Gastrocnemius medialis (tissue), 4 donors: Measurements from ENCODE around the gene ROBO1.

Source experiments
- POLR2A ChIP-seq, 2 donors: fragments of 450-650 bp; IDR thresholded peaks; one replicate each; pipeline ENCODE4 v1.6.1; 2017; ENCODE audit warnings: antibody characterized with exemption in 2 of 2, mild to moderate bottlenecking in 2 of 2, moderate library complexity in 2 of 2
- TF ChIP-seq, protein P1 (sequence below), 5 experiments: fragments of 450-650 bp in 3 of 5; fragments of 200-600 bp in 2 of 5; sonication (generic) in 2 of 5; IDR thresholded peaks in 4 of 5; conservative IDR thresholded peaks in 1 of 5; 1 replicate in 4 of 5; 2 replicates in 1 of 5; pipeline ENCODE4 v1.5.1; 2016 to 2019; ENCODE audit warnings: antibody characterized with exemption in 5 of 5, mild to moderate bottlenecking in 3 of 5, moderate library complexity in 3 of 5

DNA sequence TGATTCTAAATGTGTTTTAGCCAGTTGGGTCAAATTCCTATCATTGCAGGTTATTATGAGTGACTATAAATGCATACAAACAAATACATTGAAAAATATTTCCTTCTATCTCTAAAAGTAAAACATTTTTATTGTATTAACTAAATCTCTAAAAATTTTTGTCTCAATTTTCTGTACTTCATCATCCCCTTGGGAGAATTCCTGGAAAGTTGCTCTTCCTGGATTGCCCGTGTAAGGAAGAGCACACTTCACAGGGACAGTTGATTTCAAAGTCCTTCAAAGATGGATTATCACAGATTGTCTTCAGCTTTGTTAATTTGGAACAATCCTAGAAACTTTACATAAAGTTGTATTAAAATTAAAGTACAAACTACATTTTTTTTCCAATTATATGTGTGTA is 595.6 kb downstream of the ROBO1 start:
- TF ChIP-seq, protein P1, sequence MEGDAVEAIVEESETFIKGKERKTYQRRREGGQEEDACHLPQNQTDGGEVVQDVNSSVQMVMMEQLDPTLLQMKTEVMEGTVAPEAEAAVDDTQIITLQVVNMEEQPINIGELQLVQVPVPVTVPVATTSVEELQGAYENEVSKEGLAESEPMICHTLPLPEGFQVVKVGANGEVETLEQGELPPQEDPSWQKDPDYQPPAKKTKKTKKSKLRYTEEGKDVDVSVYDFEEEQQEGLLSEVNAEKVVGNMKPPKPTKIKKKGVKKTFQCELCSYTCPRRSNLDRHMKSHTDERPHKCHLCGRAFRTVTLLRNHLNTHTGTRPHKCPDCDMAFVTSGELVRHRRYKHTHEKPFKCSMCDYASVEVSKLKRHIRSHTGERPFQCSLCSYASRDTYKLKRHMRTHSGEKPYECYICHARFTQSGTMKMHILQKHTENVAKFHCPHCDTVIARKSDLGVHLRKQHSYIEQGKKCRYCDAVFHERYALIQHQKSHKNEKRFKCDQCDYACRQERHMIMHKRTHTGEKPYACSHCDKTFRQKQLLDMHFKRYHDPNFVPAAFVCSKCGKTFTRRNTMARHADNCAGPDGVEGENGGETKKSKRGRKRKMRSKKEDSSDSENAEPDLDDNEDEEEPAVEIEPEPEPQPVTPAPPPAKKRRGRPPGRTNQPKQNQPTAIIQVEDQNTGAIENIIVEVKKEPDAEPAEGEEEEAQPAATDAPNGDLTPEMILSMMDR (IDR thresholded peaks at IDR 0.05 in 4 of 5, conservative IDR thresholded peaks at IDR 0.05 in 1 of 5) = no peak
- no peak for TF ChIP-seq POLR2A (IDR thresholded peaks at IDR 0.05)
